Measurements from ENCODE around the gene API5.
"Not testable (repeated sequence)": the region's sequence is repeated elsewhere in the genome, so short reads cannot be mapped to it uniquely, and the experiment has no call there.

API5 gene

GRCh38 chr11:43311791-43312607 lies at the start of gene API5:
API5 (plus strand) TSS chr11:43311996; CDS start chr11:43312128, 132 bp downstream.
- in situ Hi-C loops (cut with MboI; ENCODE audit: low sequenced_read_pairs): no loop called here

- in situ Hi-C loops (cut with MboI; ENCODE audit: low sequenced_read_pairs): no loop called here
Observed at GRCh38 chr11:43267856-43268580, 43.8 kb upstream of the API5 start.

GRCh38 chr11:43268786-43269185 lies 43.0 kb upstream of the API5 start:
- in situ Hi-C loops (cut with MboI; ENCODE audit: low sequenced_read_pairs): no loop called here

GRCh38 chr11:43269254-43269918 lies 42.4 kb upstream of the API5 start:
- in situ Hi-C loops (cut with MboI; ENCODE audit: low sequenced_read_pairs): no loop called here

GRCh38 chr11:43270468-43270867 lies 41.3 kb upstream of the API5 start:
- in situ Hi-C loops (cut with MboI; ENCODE audit: low sequenced_read_pairs): no loop called here

- in situ Hi-C loops (cut with MboI; ENCODE audit: low sequenced_read_pairs): no loop called here
Observed at GRCh38 chr11:43278193-43278956, 33.4 kb upstream of the API5 start.

GRCh38 chr11:43282607-43283440 lies 29.0 kb upstream of the API5 start:
- in situ Hi-C loops (cut with MboI; ENCODE audit: low sequenced_read_pairs): no loop called here

GRCh38 chr11:43285826-43286225 lies 26.0 kb upstream of the API5 start:
- in situ Hi-C loops (cut with MboI; ENCODE audit: low sequenced_read_pairs): no loop called here

GRCh38 chr11:43289368-43289767 lies 22.4 kb upstream of the API5 start:
- in situ Hi-C loops (cut with MboI; ENCODE audit: low sequenced_read_pairs): no loop called here

- in situ Hi-C loops (cut with MboI; ENCODE audit: low sequenced_read_pairs): no loop called here
Observed at GRCh38 chr11:43298397-43298796, 13.4 kb upstream of the API5 start.

- in situ Hi-C loops (cut with MboI; ENCODE audit: low sequenced_read_pairs): no loop called here
Observed at GRCh38 chr11:43315966-43316365, 4.2 kb downstream of the API5 start.

- in situ Hi-C loops (cut with MboI; ENCODE audit: low sequenced_read_pairs): no loop called here
Observed at GRCh38 chr11:43316451-43316850, 4.7 kb downstream of the API5 start.

- in situ Hi-C loops (cut with MboI; ENCODE audit: low sequenced_read_pairs): no loop called here
Observed at GRCh38 chr11:43327987-43328386, 16.2 kb downstream of the API5 start.

GRCh38 chr11:43328482-43328881 lies 16.7 kb downstream of the API5 start:
- in situ Hi-C loops (cut with MboI; ENCODE audit: low sequenced_read_pairs): no loop called here

- in situ Hi-C loops (cut with MboI; ENCODE audit: low sequenced_read_pairs): no loop called here
Observed at GRCh38 chr11:43341159-43341558, 29.4 kb downstream of the API5 start.

- in situ Hi-C loops (cut with MboI; ENCODE audit: low sequenced_read_pairs): not testable (repeated sequence)
Observed at GRCh38 chr11:43351426-43351825, 39.6 kb downstream of the API5 start.

- in situ Hi-C loops (cut with MboI; ENCODE audit: low sequenced_read_pairs): no loop called here
Observed at GRCh38 chr11:43354311-43354710, 42.5 kb downstream of the API5 start.

GRCh38 chr11:43356336-43356735 lies 44.5 kb downstream of the API5 start:
- in situ Hi-C loops (cut with MboI; ENCODE audit: low sequenced_read_pairs): no loop called here

- in situ Hi-C loops (cut with MboI; ENCODE audit: low sequenced_read_pairs): no loop called here
Observed at GRCh38 chr11:43358279-43358800, 46.5 kb downstream of the API5 start.
